ENCODE measurements around the gene PDHB.

PDHB gene

GRCh38 chr3:58432905-58433304 is 727 bp downstream of the PDHB start:
- Histone ChIP-seq H3K36me3 (ENCODE audit: control insufficient read depth, insufficient read depth, low read length) (peaks cover 3% of the 10 kb centered on the region), H3K27me3 (ENCODE audit: control insufficient read depth, insufficient read depth, low read length) (no peaks in the 10 kb centered on the region), H3K4me3 (ENCODE audit: low read length) (peak overlapping the region; percentile 48), H3K9me3 (ENCODE audit: control insufficient read depth, low read length) (no peaks in the 10 kb centered on the region), H3K9ac (ENCODE audit: low read length) (peak overlapping the region; percentile 70), H3K4me1 (ENCODE audit: control insufficient read depth, insufficient read depth, low read length) (peaks cover 9% of the 10 kb centered on the region)

GRCh38 chr3:58429657-58430056 is 4.0 kb downstream of the PDHB start:
- H3K9me3 ChIP-seq (ENCODE audit: control insufficient read depth, low read length): no peaks in the 10 kb centered on the region
- H3K27me3 ChIP-seq (ENCODE audit: control insufficient read depth, insufficient read depth, low read length): no peaks in the 10 kb centered on the region
- peaks cover 3% of the 10 kb centered on the region for H3K36me3 ChIP-seq (ENCODE audit: control insufficient read depth, insufficient read depth, low read length)
- H3K9ac ChIP-seq (ENCODE audit: low read length): no peak overlapping the region
- peaks cover 8% of the 10 kb centered on the region for H3K4me1 ChIP-seq (ENCODE audit: control insufficient read depth, insufficient read depth, low read length)
- no peak overlapping the region for H3K4me3 ChIP-seq (ENCODE audit: low read length)

GRCh38 chr3:58427661-58428361 is 5.8 kb downstream of the PDHB start:
- H3K4me3 ChIP-seq (ENCODE audit: low read length): no peak overlapping the region
- no peaks in the 10 kb centered on the region for H3K27me3 ChIP-seq (ENCODE audit: control insufficient read depth, insufficient read depth, low read length)
- H3K4me1 ChIP-seq (ENCODE audit: control insufficient read depth, insufficient read depth, low read length): no peaks in the 10 kb centered on the region
- no peaks in the 10 kb centered on the region for H3K9me3 ChIP-seq (ENCODE audit: control insufficient read depth, low read length)
- H3K36me3 ChIP-seq (ENCODE audit: control insufficient read depth, insufficient read depth, low read length): peaks cover 3% of the 10 kb centered on the region
- no peak overlapping the region for H3K9ac ChIP-seq (ENCODE audit: low read length)

- H3K4me3 ChIP-seq (ENCODE audit: low read length): no peak overlapping the region
- H3K36me3 ChIP-seq (ENCODE audit: control insufficient read depth, insufficient read depth, low read length): peaks cover 3% of the 10 kb centered on the region
- H3K9ac ChIP-seq (ENCODE audit: low read length): no peak overlapping the region
- no peaks in the 10 kb centered on the region for H3K9me3 ChIP-seq (ENCODE audit: control insufficient read depth, low read length)
- H3K27me3 ChIP-seq (ENCODE audit: control insufficient read depth, insufficient read depth, low read length): no peaks in the 10 kb centered on the region
- no peaks in the 10 kb centered on the region for H3K4me1 ChIP-seq (ENCODE audit: control insufficient read depth, insufficient read depth, low read length)
These were observed 7.8 kb downstream of the PDHB start for GRCh38 chr3:58425782-58426181.

GRCh38 chr3:58424613-58425012 is 9.0 kb downstream of the PDHB start:
- Histone ChIP-seq H3K9me3 (ENCODE audit: control insufficient read depth, low read length) (no peaks in the 10 kb centered on the region), H3K36me3 (ENCODE audit: control insufficient read depth, insufficient read depth, low read length) (no peaks in the 10 kb centered on the region), H3K27me3 (ENCODE audit: control insufficient read depth, insufficient read depth, low read length) (no peaks in the 10 kb centered on the region), H3K4me1 (ENCODE audit: control insufficient read depth, insufficient read depth, low read length) (peaks cover 3% of the 10 kb centered on the region), H3K9ac (ENCODE audit: low read length) (no peak overlapping the region), H3K4me3 (ENCODE audit: low read length) (no peak overlapping the region)

- Histone ChIP-seq H3K4me3 (ENCODE audit: low read length) (no peak overlapping the region), H3K36me3 (ENCODE audit: control insufficient read depth, insufficient read depth, low read length) (no peaks in the 10 kb centered on the region), H3K9me3 (ENCODE audit: control insufficient read depth, low read length) (no peaks in the 10 kb centered on the region), H3K9ac (ENCODE audit: low read length) (no peak overlapping the region), H3K4me1 (ENCODE audit: control insufficient read depth, insufficient read depth, low read length) (peaks cover 5% of the 10 kb centered on the region), H3K27me3 (ENCODE audit: control insufficient read depth, insufficient read depth, low read length) (no peaks in the 10 kb centered on the region)
These were observed 10.8 kb downstream of the PDHB start for GRCh38 chr3:58422756-58423325.

- H3K9ac ChIP-seq (ENCODE audit: low read length): no peak overlapping the region
- no peaks in the 10 kb centered on the region for H3K36me3 ChIP-seq (ENCODE audit: control insufficient read depth, insufficient read depth, low read length)
- H3K4me1 ChIP-seq (ENCODE audit: control insufficient read depth, insufficient read depth, low read length): peaks cover 5% of the 10 kb centered on the region
- no peaks in the 10 kb centered on the region for H3K27me3 ChIP-seq (ENCODE audit: control insufficient read depth, insufficient read depth, low read length)
- no peak overlapping the region for H3K4me3 ChIP-seq (ENCODE audit: low read length)
- no peaks in the 10 kb centered on the region for H3K9me3 ChIP-seq (ENCODE audit: control insufficient read depth, low read length)
These were observed 12.6 kb downstream of the PDHB start for GRCh38 chr3:58421004-58421403.

- Histone ChIP-seq H3K4me1 (ENCODE audit: control insufficient read depth, insufficient read depth, low read length) (peaks cover 5% of the 10 kb centered on the region), H3K36me3 (ENCODE audit: control insufficient read depth, insufficient read depth, low read length) (no peaks in the 10 kb centered on the region)
These were observed 13.7 kb downstream of the PDHB start for GRCh38 chr3:58419780-58420507.

GRCh38 chr3:58418227-58418626 is 15.4 kb downstream of the PDHB start:
- H3K4me3 ChIP-seq (ENCODE audit: low read length): no peak overlapping the region
- H3K9ac ChIP-seq (ENCODE audit: low read length): no peak overlapping the region
- no peaks in the 10 kb centered on the region for H3K36me3 ChIP-seq (ENCODE audit: control insufficient read depth, insufficient read depth, low read length)

More at GRCh38 chr3:58419780-58420507, 13.7 kb downstream of the PDHB start:
- Histone ChIP-seq H3K9me3 (ENCODE audit: control insufficient read depth, low read length) (no peaks in the 10 kb centered on the region), H3K9ac (ENCODE audit: low read length) (peak overlapping the region; percentile 28), H3K27me3 (ENCODE audit: control insufficient read depth, insufficient read depth, low read length) (no peaks in the 10 kb centered on the region), H3K4me3 (ENCODE audit: low read length) (no peak overlapping the region)

GRCh38 chr3:58417075-58417474 is 16.6 kb downstream of the PDHB start:
- H3K4me3 ChIP-seq (ENCODE audit: low read length): no peak overlapping the region
- H3K9ac ChIP-seq (ENCODE audit: low read length): no peak overlapping the region
- peaks cover 12% of the 10 kb centered on the region for H3K4me1 ChIP-seq (ENCODE audit: control insufficient read depth, insufficient read depth, low read length)
- H3K9me3 ChIP-seq (ENCODE audit: control insufficient read depth, low read length): no peaks in the 10 kb centered on the region
- H3K36me3 ChIP-seq (ENCODE audit: control insufficient read depth, insufficient read depth, low read length): no peaks in the 10 kb centered on the region
- H3K27me3 ChIP-seq (ENCODE audit: control insufficient read depth, insufficient read depth, low read length): no peaks in the 10 kb centered on the region

More at GRCh38 chr3:58418227-58418626, 15.4 kb downstream of the PDHB start:
- Histone ChIP-seq H3K27me3 (ENCODE audit: control insufficient read depth, insufficient read depth, low read length) (no peaks in the 10 kb centered on the region), H3K4me1 (ENCODE audit: control insufficient read depth, insufficient read depth, low read length) (peaks cover 12% of the 10 kb centered on the region), H3K9me3 (ENCODE audit: control insufficient read depth, low read length) (no peaks in the 10 kb centered on the region)

GRCh38 chr3:58416191-58416590 is 17.4 kb downstream of the PDHB start:
- no peaks in the 10 kb centered on the region for H3K9me3 ChIP-seq (ENCODE audit: control insufficient read depth, low read length)
- no peak overlapping the region for H3K4me3 ChIP-seq (ENCODE audit: low read length)
- H3K36me3 ChIP-seq (ENCODE audit: control insufficient read depth, insufficient read depth, low read length): no peaks in the 10 kb centered on the region
- H3K4me1 ChIP-seq (ENCODE audit: control insufficient read depth, insufficient read depth, low read length): peaks cover 12% of the 10 kb centered on the region
- H3K9ac ChIP-seq (ENCODE audit: low read length): no peak overlapping the region
- no peaks in the 10 kb centered on the region for H3K27me3 ChIP-seq (ENCODE audit: control insufficient read depth, insufficient read depth, low read length)

GRCh38 chr3:58414538-58415197 is 19.0 kb downstream of the PDHB start:
- no peaks in the 10 kb centered on the region for H3K27me3 ChIP-seq (ENCODE audit: control insufficient read depth, insufficient read depth, low read length)
- no peak overlapping the region for H3K4me3 ChIP-seq (ENCODE audit: low read length)
- H3K9ac ChIP-seq (ENCODE audit: low read length): no peak overlapping the region
- H3K4me1 ChIP-seq (ENCODE audit: control insufficient read depth, insufficient read depth, low read length): peaks cover 10% of the 10 kb centered on the region
- no peaks in the 10 kb centered on the region for H3K9me3 ChIP-seq (ENCODE audit: control insufficient read depth, low read length)
- no peaks in the 10 kb centered on the region for H3K36me3 ChIP-seq (ENCODE audit: control insufficient read depth, insufficient read depth, low read length)
